OCI-LY7 (cell line): ENCODE results near the gene MAB21L3. TPM values are rescaled to one million over a fixed set of nuclear protein-coding genes. Genes with fewer than 3 reads are reported as not detected.

Source experiments
- BruUV-seq: library from RNA; stranded (reverse); fragments of 400-500 nt; replicated peaks from 2 replicates; lab custom pipeline; 2021; lab: Mats Ljungman, UMichigan
- CTCF ChIA-PET: fragments of 300-600 bp; sonication (Branson Sonifier 250); formaldehyde crosslinking; loops from one replicate; lab custom pipeline; 2022; ENCODE audit warnings: antibody characterized with exemption; ENCODE audit not compliant: unreplicated experiment; lab: Charles Lee
- POLR2A ChIA-PET: fragments of 300-600 bp; sonication (Branson Sonifier 250); formaldehyde crosslinking; loops from one replicate; lab custom pipeline; 2022; ENCODE audit warnings: antibody characterized with exemption; lab: Charles Lee
- DNase-seq: peaks from one replicate; pipeline ENCODE4 v3.0.0-alpha.2; 2015; ENCODE audit warnings: low spot score
- H2AFZ ChIP-seq: fragments of 200-600 bp; sonication (generic), shearing (Covaris generic); 2 replicates; pipeline ENCODE4 v1.6.1; 2014; ENCODE audit warnings: mild to moderate bottlenecking, antibody characterized with exemption, low read length, moderate library complexity
- H3K27ac ChIP-seq: fragments of 200-600 bp; sonication (generic); 2 replicates; pipeline ENCODE4 v1.5.1; 2014; ENCODE audit warnings: mixed run types, low read depth, mild to moderate bottlenecking, moderate library complexity, low read length, inconsistent platforms; ENCODE audit not compliant: poor library complexity, severe bottlenecking
- H3K36me3 ChIP-seq: fragments of 200-600 bp; sonication (generic); 2 replicates; pipeline ENCODE4 v1.6.1; 2014; ENCODE audit warnings: mild to moderate bottlenecking, antibody characterized with exemption, low read length, moderate library complexity, mixed read lengths; ENCODE audit not compliant: insufficient read depth
- H3K4me1 ChIP-seq: fragments of 200-600 bp; sonication (generic); 2 replicates; pipeline ENCODE4 v1.5.1; 2014; ENCODE audit warnings: mild to moderate bottlenecking, low read length; ENCODE audit not compliant: insufficient read depth, poor library complexity, severe bottlenecking
- H3K4me2 ChIP-seq: fragments of 200-600 bp; sonication (generic); 2 replicates; pipeline ENCODE4 v1.6.1; 2014; ENCODE audit warnings: mild to moderate bottlenecking, low read length
- H3K4me3 ChIP-seq: fragments of 200-600 bp; sonication (generic); 2 replicates; pipeline ENCODE4 v1.5.1; 2014; ENCODE audit warnings: mild to moderate bottlenecking, low read depth, low read length; ENCODE audit not compliant: poor library complexity, severe bottlenecking
- H3K79me2 ChIP-seq: fragments of 200-600 bp; sonication (generic); 2 replicates; pipeline ENCODE4 v1.6.1; 2016; ENCODE audit warnings: low read depth, mild to moderate bottlenecking, low read length, moderate library complexity, mixed read lengths; ENCODE audit not compliant: insufficient read depth
- H3K9me2 ChIP-seq: fragments of 200-600 bp; sonication (generic); 2 replicates; pipeline ENCODE4 v1.6.1; 2016; ENCODE audit warnings: mild to moderate bottlenecking, low read length, mixed read lengths; ENCODE audit not compliant: insufficient read depth
- H3K9me3 ChIP-seq: fragments of 200-600 bp; sonication (generic); 2 replicates; pipeline ENCODE4 v1.6.1; 2014; ENCODE audit warnings: mild to moderate bottlenecking, mixed run types, low read length, mixed read lengths
- H4K20me1 ChIP-seq: fragments of 200-600 bp; sonication (generic); 2 replicates; pipeline ENCODE4 v1.6.1; 2014; ENCODE audit warnings: mild to moderate bottlenecking, antibody characterized with exemption, low read length, moderate library complexity, mixed read lengths; ENCODE audit not compliant: insufficient read depth
- EZH2phosphoT487 ChIP-seq: fragments of 200-600 bp; sonication (generic); IDR thresholded peaks from 2 replicates; pipeline ENCODE4 v1.6.1; 2018; ENCODE audit warnings: low read depth, borderline replicate concordance, mild to moderate bottlenecking, mixed run types, antibody characterized with exemption, low read length, moderate library complexity, mixed read lengths
- intact Hi-C: fragments of 100-400 bp; cut with micrococcal nuclease; formaldehyde crosslinking; loops from one replicate; pipeline ENCODE4 v1.10.0; 2022; ENCODE audit not compliant: unreplicated experiment
- total RNA-seq, 2 experiments: library from RNA; depleted of rRNA in 1 of 2; stranded (reverse); fragments of >200 nt in 1 of 2; shearing (Covaris generic) in 1 of 2; gene quantifications; 2 replicates each; pipeline ENCODE4 v1.2.3, GENCODE V29; 2014 to 2022
- TF ChIP-seq, protein P1 (sequence below): fragments of 200-600 bp; sonication (generic); conservative IDR thresholded peaks from 2 replicates; pipeline ENCODE4 v1.5.1; 2014; ENCODE audit warnings: mild to moderate bottlenecking, antibody characterized with exemption, low read length, moderate library complexity, mixed read lengths

Gene MAB21L3
- total RNA-seq, 2 experiments from 2014 or later = not detected

DNA sequence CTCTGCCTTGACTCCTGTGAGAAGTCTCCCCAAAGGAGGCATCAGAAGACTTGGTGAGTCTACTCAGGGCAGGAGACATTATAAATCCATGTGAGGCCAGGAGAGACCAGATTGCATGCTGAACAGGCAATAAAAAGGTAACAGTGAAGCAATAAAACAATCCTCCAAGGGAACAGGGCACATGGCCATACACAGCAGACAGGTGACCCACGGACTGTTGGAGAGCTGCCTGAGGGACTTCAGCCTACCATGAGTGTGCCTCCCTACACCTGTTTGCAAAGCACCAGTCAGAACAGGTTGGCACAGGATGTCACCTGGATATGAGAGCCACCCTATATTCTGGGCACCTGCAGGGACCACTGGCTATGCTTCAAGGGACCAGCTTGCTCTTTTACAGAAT, 67.6 kb downstream of the MAB21L3 start:
- BruUV-seq = no TSS peak
- no peak overlapping the region for H3K27ac ChIP-seq
- H3K36me3 ChIP-seq = no peaks in the 10 kb centered on the region
- H3K9me2 ChIP-seq = no peaks in the 10 kb centered on the region
- no peaks in the 10 kb centered on the region for H3K9me3 ChIP-seq
- ChIA-PET CTCF (no interaction called here), POLR2A (no interaction called here)
- H4K20me1 ChIP-seq = no peaks in the 10 kb centered on the region
- DNase-seq = no peak
- H3K4me1 ChIP-seq = peaks cover 10% of the 10 kb centered on the region
- TF ChIP-seq, protein P1, sequence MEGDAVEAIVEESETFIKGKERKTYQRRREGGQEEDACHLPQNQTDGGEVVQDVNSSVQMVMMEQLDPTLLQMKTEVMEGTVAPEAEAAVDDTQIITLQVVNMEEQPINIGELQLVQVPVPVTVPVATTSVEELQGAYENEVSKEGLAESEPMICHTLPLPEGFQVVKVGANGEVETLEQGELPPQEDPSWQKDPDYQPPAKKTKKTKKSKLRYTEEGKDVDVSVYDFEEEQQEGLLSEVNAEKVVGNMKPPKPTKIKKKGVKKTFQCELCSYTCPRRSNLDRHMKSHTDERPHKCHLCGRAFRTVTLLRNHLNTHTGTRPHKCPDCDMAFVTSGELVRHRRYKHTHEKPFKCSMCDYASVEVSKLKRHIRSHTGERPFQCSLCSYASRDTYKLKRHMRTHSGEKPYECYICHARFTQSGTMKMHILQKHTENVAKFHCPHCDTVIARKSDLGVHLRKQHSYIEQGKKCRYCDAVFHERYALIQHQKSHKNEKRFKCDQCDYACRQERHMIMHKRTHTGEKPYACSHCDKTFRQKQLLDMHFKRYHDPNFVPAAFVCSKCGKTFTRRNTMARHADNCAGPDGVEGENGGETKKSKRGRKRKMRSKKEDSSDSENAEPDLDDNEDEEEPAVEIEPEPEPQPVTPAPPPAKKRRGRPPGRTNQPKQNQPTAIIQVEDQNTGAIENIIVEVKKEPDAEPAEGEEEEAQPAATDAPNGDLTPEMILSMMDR = no peak
- TF ChIP-seq EZH2phosphoT487 = no peak
- intact Hi-C loops = no loop called here
- no peaks in the 10 kb centered on the region for H3K79me2 ChIP-seq
- no peak overlapping the region for H2AFZ ChIP-seq
- no peak overlapping the region for H3K4me2 ChIP-seq
- no peak overlapping the region for H3K4me3 ChIP-seq

DNA sequence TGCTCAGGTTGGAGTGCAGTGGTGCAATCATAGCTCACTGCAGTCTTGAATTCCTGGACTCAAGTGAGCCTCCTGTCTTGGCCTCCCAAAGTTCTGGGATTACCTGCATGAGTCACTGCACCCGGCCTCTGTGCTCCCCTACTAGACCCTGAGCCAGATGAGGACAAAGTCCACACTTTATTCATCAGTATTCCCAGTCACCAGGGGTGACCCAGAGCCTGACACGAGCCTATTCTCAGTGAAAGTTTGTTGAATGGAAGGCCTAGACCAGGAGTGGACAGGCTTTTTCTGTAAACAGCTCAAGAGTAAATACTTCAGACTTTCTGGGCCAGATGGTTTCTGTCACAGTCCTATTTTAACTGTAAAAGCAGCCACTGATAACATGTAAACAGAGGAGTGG, 68.2 kb downstream of the MAB21L3 start:
- H3K79me2 ChIP-seq = no peaks in the 10 kb centered on the region
- H3K27ac ChIP-seq = no peak overlapping the region
- no peaks in the 10 kb centered on the region for H4K20me1 ChIP-seq
- H2AFZ ChIP-seq = no peak overlapping the region
- no peak overlapping the region for H3K4me3 ChIP-seq
- ChIA-PET POLR2A (no interaction called here), CTCF (no interaction called here)
- BruUV-seq = no TSS peak
- H3K36me3 ChIP-seq = no peaks in the 10 kb centered on the region
- H3K9me3 ChIP-seq = no peaks in the 10 kb centered on the region
- no peaks in the 10 kb centered on the region for H3K9me2 ChIP-seq
- no peak overlapping the region for H3K4me2 ChIP-seq
- TF ChIP-seq, protein P1 = no peak
- TF ChIP-seq EZH2phosphoT487 = no peak
- DNase-seq = no peak
- intact Hi-C loops = no loop called here
- H3K4me1 ChIP-seq = peaks cover 10% of the 10 kb centered on the region

GRCh38 chr1:116179964-116180363, 68.8 kb downstream of the MAB21L3 start:
- H4K20me1 ChIP-seq = no peaks in the 10 kb centered on the region
- POLR2A ChIA-PET = no interaction called here
- H3K4me3 ChIP-seq = no peak overlapping the region
- H3K36me3 ChIP-seq = no peaks in the 10 kb centered on the region
- H3K9me2 ChIP-seq = no peaks in the 10 kb centered on the region
- TF ChIP-seq, protein P1 = no peak
- no peak for TF ChIP-seq EZH2phosphoT487
- DNase-seq = no peak
- peaks cover 10% of the 10 kb centered on the region for H3K4me1 ChIP-seq
- H3K9me3 ChIP-seq = no peaks in the 10 kb centered on the region
- no peak overlapping the region for H3K4me2 ChIP-seq
- no peaks in the 10 kb centered on the region for H3K79me2 ChIP-seq
- CTCF ChIA-PET = no interaction called here
- intact Hi-C loops = no loop called here
- BruUV-seq = no TSS peak
- no peak overlapping the region for H3K27ac ChIP-seq
- H2AFZ ChIP-seq = no peak overlapping the region
